HCT116 (cell line): ENCODE measurements around the gene USP48.

Experiments
- CTCF ChIP-seq, 3 experiments: fragments of 200-600 bp in 1 of 3; sonication (generic) in 1 of 3; IDR thresholded peaks in 2 of 3; conservative IDR thresholded peaks in 1 of 3; 2 replicates each; pipeline ENCODE4 v1.5.1; 2012 to 2017; ENCODE audit warnings: low read depth in 2 of 3, low read length in 2 of 3, antibody characterized with exemption in 1 of 3, borderline replicate concordance in 1 of 3, control low read depth in 1 of 3, mild to moderate bottlenecking in 1 of 3, mixed read lengths in 1 of 3, mixed run types in 1 of 3, moderate library complexity in 1 of 3; ENCODE audit not compliant: insufficient read depth in 1 of 3
- ELF1 ChIP-seq: IDR thresholded peaks from 2 replicates; pipeline ENCODE4 v1.6.1; 2012; ENCODE audit warnings: low read depth, borderline replicate concordance
- EZH2 ChIP-seq: fragments of 200-600 bp; sonication (generic); IDR thresholded peaks from 2 replicates; pipeline ENCODE4 v1.6.1; 2017; ENCODE audit warnings: antibody characterized with exemption, mixed run types
- POLR2A ChIP-seq: IDR thresholded peaks from 2 replicates; pipeline ENCODE4 v1.7.0; 2011; ENCODE audit warnings: borderline replicate concordance; ENCODE audit not compliant: insufficient read depth, insufficient read length; ENCODE audit errors: extremely low read depth
- POLR2AphosphoS5 ChIP-seq: IDR thresholded peaks from 2 replicates; pipeline ENCODE4 v1.6.1; 2011; ENCODE audit warnings: mild to moderate bottlenecking, low read depth, low read length, moderate library complexity
- RAD21 ChIP-seq: IDR thresholded peaks from 2 replicates; pipeline ENCODE4 v1.6.1; 2012; ENCODE audit warnings: low read depth, mild to moderate bottlenecking
- REST ChIP-seq: IDR thresholded peaks from 2 replicates; pipeline ENCODE4 v1.6.1; 2012; ENCODE audit warnings: low read depth
- TCF7L2 ChIP-seq: IDR thresholded peaks from 2 replicates; pipeline ENCODE4 v1.7.0; 2011; ENCODE audit warnings: borderline replicate concordance, inconsistent platforms; ENCODE audit not compliant: insufficient read depth, insufficient read length; ENCODE audit errors: extremely low read depth
- ZBTB33 ChIP-seq: IDR thresholded peaks from 2 replicates; pipeline ENCODE4 v1.6.1; 2011; ENCODE audit warnings: mild to moderate bottlenecking, low read length, moderate library complexity; ENCODE audit not compliant: insufficient replicate concordance; ENCODE audit errors: extremely low read depth
- ZFX ChIP-seq: fragments of 450-650 bp; IDR thresholded peaks from 2 replicates; pipeline ENCODE4 v1.6.1; 2017
- ZNF274 ChIP-seq: fragments of 200-500 bp; sonication (Bioruptor generic); IDR thresholded peaks from 2 replicates; pipeline ENCODE4 v1.6.1; 2014; ENCODE audit warnings: mild to moderate bottlenecking, low read depth, low read length, inconsistent platforms

- TF ChIP-seq EZH2, result no peak
- no peak for TF ChIP-seq TCF7L2
- TF ChIP-seq POLR2A, result no peak
- TF ChIP-seq CTCF (IDR thresholded peaks at IDR 0.05 in 2 of 3, conservative IDR thresholded peaks at IDR 0.05 in 1 of 3; ENCODE audit: borderline replicate concordance in 1 of 3, insufficient read depth in 1 of 3, low read depth in 2 of 3, low read length in 2 of 3), result no peak
- TF ChIP-seq REST, result no peak
- no peak for TF ChIP-seq POLR2AphosphoS5
- TF ChIP-seq ZFX, result no peak
- no peak for TF ChIP-seq RAD21
- no peak for TF ChIP-seq ZNF274
- TF ChIP-seq ZBTB33, result no peak
- TF ChIP-seq ELF1, result no peak
These were observed 35.7 kb upstream of the USP48 start for GRCh38 chr1:21818656-21819055.
